Activated CD8-positive, alpha-beta memory T cell treated with anti-CD3 and anti-CD28 coated beads, Interleukin-2, amount 50 U/mL, for 48 hours (primary cell): ENCODE data around the gene MAML3.

ENCODE experiments used
- DNase-seq: peaks from one replicate; pipeline ENCODE4 v3.0.0-alpha.2; 2020

Gene MAML3

DNA sequence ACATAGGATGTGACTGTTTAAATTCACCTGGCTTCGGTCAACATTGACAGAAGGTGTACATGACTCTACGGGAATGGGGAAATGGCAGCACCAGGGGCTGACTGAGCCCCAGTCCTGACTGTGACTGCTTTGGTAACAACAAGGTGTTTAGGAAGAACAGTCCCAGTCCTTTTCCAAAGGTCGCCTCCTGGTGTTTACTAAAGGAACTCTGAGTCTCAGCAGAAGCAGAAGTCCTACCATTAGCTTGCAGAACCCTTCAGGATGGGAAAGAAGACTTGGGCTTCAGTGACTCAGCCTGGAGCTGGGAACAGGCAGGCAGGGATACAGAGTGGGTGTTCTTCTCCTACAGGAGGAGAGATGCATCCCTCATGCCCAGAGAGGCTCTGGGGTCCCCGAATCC, 385.1 kb downstream of the MAML3 start:
- DNase-seq: no peak

DNA sequence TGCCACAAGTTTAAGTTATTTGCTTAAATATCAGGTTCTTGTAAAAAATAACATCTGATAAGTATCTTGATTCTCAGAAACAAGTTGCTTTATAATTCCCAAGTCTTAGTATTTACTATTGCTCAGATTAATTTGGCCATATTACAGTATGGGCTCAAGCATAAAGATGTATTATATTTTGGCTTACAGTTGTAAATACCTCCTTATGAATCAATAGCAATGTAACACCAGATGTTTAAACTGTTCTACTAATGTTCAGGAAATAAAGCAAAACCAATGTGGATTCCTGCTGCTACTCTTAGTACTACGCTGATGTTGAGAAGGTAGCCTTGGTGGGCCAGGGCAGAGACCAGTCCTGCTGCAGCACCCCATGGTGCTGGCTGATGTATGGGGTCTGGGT, 385.6 kb downstream of the MAML3 start:
- no peak for DNase-seq

DNA sequence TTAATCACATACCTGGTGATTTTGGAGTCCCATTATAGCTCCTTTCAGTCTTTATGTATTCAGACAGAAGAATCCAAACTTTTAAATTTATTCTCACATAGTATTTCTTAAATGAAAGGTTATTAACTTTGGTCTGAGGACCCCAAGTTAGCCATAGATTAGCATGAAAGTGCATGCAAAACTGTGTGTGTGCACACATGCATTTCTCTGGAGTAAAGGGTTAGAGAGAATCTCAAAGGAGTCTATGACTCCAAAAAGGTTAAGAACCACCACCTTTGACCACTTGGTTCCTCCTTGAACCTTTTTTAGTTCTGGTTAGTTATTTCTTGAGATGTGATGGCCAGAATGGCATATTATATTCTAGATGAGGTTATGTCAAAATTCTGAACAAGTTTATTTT, 386.4 kb downstream of the MAML3 start:
- DNase-seq: no peak

DNA sequence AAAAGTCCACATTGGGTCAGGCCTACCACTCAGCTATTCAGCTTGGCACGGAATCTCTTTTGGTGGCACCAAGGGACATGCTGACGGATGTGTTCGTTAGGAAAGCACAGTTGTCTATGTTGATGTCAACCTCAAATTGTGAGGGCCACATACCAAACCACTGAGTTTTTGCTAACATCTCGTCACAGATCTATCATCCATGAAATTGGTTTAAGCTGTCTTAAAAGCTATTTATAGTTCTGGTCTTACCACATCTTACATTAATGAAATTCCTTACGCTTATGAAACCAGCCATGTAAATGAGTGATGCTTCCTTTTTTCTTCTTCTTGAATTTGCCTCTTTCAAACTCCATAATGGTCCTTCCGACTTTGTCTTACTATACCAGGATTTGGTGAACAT, 386.8 kb downstream of the MAML3 start:
- DNase-seq: no peak

DNA sequence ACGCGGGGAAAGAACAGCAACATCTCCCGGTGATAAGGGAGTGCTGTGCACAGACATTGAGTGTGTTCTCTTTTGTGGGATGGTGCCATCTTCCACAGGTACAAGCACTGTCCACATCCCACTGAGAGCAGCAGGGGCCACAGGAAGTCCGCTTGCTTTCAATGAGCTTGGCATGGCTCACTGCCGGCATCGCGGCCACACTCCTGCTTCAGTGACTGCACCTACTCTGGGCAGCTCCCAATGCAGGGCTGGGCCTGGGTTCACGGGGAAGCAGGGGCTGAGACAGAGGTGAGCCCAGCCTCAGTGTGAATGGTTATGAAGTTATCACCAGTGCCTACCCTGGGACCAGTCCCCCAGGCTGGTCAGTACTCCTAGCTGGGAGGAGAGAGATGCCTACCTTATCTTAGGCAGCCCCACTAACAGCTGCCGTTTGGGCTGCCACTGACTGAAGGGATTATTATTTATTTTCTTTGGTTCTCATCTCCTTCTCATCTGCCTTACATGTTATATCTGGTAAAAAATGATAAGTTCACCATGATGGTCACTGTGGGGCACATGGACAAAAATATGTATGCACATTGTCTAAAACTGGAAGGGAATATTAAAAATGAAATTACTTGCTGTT, 389.2 kb downstream of the MAML3 start:
- DNase-seq: no peak

DNA sequence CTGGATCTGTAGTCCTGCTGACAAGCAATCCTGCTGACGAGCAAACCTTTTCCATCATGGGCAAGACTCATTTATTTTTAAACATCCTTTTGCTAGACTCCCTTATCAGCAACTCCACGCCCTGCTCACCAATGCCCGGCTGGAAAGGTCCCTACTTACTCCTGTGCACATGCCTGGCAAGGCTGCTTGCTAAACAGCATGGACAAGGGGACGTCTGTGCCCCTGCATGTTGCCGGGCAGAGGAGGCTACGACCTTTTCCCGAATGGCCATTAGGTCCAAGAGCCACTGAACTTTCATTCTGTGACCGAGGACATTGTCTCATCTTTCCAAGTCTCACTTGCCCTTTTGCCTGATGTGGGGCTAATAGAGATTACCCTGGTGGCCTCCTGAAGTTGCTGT, 389.8 kb downstream of the MAML3 start:
- no peak for DNase-seq

DNA sequence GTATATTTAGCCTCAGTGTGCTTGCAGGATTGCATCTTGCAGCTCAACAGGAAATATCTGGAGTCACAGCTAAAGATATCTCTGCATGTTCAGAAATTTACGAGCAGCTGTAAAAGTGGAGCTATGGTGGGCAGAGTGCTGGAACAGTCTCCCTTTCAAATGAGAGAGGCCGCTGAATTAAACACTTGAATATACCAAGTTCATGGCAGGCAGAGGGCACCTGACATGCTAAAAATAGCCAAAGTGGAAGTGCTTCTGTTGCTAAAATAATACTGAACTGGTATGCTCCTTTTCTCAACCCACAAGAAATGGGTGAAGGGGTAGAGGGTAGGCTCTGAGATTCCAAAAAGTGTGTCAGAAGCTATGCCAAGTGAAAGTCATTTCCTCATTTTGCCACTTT, 390.3 kb downstream of the MAML3 start:
- no peak for DNase-seq

DNA sequence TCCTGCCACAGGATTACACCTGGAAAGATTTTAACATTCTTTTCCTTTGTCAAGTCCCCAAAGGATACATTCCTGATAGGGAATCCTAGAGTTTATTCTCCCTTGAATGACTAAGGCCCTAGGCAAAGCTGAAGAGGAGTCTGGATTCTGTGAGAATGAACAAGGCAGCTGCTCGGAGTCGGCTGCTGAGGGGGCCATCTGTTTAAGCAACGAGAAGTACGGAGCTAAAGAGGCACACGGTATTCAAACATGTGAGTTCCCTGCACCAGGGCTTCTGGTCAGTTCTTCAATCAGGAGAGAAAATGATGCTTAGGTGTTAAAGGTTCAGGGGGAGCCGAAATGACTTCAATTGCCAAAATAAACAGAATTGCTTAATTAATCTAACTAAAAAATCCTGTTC, 390.8 kb downstream of the MAML3 start:
- DNase-seq: no peak

DNA sequence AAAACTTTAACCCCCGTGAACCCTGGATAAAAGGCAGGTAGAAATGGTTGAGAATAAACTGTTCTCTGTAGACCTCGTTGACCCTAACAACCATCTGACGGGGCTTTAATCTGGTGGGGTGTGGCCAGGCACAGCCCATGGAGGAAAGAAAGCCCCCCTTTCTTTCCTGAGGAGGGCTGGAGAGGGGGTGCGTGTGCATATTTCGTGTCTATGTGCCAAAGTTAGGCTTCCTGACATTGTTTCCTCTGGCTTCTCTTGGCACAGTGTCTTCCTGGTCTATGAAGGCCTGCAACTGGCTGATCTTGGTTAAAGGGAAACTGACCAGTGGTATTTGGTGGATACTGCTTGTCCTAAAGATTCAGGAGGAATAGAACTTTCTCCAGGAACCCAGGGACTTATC, 391.3 kb downstream of the MAML3 start:
- no peak for DNase-seq

DNA sequence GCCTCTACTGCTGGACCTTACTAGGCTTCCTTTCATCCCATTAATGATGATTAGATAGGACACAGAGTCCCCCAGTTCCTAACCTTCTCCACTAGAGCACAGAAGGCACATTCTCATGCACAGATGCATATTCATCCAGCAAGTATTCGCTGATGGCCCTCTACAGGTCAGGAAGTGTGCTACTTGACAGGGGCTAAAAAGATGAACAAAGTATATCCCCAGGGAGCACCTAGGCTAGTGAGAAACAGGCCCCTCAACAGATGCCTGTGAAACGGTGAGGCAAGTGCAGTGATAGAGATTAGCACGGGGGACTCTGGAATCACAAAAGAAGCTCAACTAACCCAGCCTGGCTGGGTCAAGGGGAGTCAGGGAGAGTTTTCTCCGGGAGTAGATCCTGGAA, 392.5 kb downstream of the MAML3 start:
- no peak for DNase-seq

DNA sequence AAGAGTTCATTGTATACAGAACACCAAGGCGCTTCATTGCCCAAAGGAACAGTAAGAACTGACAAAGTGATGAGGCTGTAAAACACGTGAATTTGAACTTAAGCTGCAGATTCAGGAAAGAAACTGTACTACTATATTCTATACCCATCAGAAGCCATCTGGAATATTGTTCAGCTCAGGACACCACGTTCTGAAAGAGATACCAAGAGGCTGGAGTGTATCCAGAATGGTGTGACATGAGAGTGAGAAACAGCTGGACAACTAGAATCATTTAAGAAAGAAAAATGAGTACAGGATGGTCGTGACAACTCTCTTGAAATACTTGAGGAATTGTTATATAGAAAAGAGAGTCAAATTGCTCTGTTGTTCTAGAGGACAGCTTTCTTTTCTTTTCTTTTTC, 393.4 kb downstream of the MAML3 start:
- no peak for DNase-seq

DNA sequence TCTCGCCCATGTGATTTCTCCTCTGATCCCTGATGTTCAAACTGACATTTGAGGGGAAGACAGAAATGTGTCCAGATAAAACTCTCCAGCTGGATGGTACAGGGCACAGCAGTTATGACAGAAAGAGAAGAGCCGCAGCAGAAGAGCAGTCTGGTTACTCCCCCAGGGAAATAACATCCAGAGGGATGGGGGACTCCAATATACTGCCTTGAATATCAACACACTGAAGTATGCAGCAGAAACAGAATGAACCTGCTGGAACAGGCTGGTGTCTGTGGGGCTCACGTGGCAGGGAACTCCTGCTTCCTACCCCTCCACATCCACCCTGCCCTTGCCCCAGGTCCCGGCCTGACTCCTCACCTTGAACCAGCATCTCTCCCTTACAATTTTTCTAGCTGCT, 394.9 kb downstream of the MAML3 start:
- no peak for DNase-seq

DNA sequence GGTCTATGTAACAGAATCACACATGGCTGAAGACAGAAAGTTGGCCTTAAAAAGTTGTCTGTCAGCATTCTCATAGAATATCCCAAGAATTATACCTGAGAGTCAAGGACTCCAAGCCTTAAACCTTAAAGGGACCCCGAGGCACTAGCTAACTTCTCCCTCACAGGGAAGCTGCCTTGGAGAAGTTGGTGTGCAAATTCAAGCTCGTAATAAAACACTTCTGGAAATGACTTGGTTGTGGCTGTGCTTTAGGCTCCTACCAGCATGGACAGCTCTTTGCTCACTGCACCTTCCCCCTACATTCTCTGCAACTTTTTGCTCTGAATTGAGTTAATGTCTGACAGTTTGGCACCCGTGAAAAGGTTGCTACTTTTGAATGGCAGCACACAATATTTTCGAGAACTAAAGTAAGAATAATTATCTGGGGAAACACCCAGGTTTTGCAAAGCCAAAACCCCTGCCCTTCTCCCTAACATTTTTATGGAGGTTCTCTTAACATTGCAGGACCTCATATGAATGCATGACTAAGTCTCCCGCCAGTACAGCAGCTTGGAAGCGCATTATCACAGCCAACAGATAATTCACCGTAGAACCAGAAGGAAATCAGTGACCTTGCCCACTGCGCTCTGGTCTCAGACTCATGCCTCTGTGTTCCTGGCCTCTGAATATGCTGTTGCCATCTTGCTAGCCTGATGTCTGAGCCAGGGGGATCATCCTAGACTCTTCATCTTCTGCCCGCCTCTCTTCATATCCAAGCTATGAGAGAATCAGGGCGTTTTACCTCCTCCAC, 397.4 kb downstream of the MAML3 start:
- DNase-seq: no peak

DNA sequence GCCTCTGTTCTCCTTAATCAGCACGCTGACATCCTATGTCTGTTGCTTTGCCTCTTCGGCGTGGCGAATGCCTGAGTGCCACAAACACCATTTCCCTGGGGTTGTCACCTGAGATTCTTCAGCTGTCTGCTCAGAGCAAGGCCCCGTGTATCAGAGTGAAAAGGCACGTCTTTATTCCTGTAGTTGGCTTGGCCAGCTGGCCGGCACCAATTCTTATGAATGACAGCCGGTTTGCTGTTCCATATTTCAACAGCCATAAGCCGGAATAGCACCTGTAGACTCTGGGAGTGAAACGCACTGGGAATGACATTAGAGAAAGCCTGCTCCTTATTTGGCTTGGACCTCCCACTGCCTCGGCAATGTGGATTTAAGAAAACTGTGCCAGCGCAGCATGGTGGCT, 399.0 kb downstream of the MAML3 start:
- no peak for DNase-seq

DNA sequence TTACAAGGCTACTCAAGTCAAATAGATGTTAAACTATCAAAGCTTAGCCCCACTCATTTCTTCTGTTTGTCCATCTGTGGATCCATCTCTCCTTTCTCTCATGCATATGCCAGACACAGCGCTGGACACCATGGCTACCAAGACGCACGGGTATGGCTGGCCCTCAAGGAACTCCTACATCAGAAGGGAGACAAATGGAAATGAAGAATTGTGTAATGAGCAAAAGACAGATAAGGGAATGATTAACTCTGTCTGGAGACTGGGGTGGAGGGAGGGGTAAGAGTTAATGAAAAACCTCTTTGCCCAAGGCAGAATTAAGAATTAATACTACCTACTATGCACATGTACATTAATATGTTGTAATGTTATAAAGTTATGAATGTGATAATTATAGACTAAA, 400.3 kb downstream of the MAML3 start:
- DNase-seq: no peak

DNA sequence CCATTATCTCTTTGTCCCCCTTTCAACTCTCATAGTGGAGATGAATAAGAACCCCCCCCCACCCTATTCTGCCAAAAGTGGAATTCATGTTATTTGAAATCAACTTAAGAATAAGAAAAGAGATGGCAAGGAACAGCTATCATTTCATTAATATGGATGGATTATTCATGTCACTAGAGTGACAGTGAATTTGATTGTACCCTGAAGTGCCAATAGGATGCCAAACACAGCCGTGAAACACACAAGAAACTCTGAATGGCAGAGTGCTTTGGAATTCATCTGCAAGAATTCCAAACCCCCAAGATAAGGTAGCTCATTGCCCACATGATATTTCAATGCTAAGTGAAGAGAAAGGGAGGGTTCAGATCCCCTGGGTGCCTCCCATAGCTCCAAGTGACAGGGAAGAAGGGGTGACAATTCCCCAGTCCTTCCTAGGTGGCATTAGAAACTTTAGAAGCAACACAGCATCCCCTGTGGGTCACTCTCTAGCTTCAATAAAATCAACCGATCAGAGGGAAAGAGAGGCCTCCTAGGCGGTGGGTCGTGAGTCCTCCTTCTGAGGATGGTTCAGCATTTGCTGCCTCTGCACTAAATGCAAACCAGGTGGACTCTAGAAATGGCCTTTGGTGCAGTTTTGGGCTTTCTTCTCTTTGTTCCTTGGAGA, 404.0 kb downstream of the MAML3 start:
- no peak for DNase-seq

DNA sequence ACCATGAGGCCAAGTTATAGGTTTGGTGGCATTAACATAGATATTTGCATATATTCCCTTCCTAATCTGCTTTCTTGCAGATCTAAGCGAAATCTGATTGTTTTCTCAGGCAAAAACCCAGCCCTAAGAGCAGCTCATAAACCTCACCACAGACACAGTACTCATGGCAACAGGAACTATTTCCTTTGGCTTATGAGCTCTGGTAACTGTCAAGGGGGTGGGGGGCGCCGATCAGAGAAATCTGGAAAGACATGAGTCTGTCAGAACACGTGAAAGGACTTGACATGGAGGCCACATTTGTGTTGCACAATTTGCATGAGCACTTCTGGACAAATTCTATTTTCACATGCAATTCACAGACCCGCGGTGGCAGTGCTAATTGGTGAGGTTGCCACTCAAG, 404.6 kb downstream of the MAML3 start:
- DNase-seq: no peak

DNA sequence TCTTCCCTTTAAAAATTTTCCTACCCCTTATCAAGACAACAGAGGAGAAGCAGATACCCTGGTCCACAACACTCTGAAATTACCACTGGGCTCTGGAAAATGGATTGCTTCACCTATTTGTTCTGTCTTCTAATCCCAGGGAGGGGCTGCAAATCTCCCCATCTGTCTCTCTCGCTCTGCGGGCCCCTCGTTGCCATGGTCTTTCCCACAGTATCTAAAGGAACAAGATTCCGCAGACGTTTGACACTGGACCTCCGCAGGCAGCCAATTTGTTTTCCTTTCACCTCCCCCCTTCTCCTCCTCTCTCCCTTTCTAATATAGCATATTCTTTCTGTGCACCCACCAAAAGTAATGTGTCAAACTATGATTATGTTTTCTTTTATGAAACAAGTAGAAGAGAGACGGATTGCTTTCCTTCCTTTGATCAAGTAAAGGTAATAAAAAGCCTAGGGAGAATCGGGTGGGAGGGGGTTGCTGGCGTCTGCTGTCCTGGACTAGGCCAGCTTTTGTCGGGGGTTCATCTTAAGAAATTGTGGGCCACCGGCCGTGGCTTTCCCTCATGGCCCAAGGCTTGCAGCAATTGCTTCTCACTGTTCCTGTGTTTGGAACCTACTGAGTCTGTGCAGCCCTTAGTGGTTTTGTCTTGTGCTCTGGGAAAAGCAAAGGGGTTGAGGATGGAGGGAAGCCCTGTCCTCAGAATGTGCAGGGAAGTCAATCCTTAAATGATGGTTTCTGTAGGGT, 407.4 kb downstream of the MAML3 start:
- DNase-seq: no peak

DNA sequence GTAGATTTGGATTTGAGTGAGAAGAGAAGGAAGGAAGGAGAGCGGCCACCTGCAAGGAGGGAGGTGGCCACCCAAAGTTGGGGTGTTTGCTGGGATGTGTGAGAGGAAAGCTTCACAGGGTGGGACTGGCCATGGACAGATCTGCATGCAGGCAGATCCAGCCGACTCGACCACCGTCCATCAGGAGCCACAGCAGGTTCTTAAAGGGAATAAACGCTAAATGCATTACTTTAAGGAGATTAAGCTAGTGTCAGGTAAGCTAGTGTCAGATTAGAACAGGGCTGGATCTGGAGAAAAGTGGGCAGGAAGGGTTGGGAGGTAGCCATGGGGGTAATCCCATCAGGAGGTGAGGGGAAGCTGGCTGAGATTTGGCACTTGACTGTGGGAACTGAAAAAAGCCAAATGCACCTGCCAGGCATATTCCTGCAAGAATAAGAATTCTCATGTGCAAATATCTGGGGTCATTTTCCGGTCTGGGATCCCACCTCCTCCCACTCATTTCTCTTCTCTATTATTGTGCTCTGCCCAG, 408.8 kb downstream of the MAML3 start:
- DNase-seq: no peak

DNA sequence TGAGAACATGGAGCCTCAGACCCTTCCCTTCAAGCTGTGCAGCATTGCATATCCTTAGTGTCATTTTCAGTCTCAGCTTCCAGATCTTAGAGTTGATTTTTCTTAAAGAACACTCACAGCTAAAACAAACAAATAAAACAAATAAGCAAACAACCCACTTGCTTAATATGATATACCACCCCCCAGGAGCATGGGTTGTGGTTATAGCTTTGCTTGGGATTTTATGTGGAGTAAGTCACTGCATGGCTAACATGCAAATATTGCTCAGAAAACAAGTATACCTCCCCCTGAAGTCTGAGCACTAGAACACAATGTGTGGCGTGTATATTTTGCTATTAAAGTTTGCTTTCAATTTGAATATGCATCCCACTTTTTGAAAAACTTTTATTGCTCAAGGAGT, 409.8 kb downstream of the MAML3 start:
- no peak for DNase-seq

DNA sequence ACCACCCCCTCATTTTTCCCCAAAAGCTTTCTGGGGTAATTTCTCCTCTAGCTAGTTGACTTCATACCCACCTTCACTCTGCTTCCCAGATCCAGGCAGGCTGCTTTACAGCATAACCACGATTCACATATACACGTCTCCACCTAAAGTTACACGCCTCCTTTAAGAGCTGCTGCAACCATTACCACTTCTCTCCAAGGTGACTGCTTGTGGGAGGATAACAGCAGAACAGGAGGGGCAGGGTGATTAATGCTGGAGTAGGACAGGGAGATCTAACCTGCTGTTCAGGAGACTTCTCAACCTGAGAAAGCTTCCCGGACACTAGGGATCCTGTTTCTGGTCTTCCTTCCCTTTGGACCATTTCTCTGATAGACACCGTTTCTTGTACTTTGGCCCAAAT, 411.0 kb downstream of the MAML3 start:
- no peak for DNase-seq

DNA sequence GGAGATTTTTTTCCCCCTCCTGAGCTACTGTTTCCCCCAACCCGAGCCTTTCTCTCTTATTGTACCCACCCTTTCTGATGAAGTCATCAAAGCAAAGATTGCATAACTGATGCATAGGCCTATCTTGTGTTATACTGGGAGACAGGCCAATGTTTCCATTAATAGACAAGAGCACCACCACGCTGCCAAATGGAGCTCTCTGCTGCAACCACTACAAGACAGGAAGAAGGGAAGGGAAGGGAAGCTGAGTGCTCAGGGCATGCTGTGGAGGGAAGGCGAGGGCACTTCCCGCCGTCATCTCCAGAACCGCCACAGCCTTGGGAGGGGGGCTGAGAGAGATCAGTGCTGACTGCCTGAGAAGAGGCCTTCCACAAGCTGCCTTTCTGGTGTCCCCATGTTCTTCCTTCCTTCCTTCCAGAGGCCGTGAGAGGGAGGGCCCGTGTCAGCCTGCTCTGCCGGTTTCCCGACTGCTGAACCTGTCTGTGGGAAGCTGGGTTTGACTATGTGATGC, 413.4 kb downstream of the MAML3 start:
- no peak for DNase-seq

DNA sequence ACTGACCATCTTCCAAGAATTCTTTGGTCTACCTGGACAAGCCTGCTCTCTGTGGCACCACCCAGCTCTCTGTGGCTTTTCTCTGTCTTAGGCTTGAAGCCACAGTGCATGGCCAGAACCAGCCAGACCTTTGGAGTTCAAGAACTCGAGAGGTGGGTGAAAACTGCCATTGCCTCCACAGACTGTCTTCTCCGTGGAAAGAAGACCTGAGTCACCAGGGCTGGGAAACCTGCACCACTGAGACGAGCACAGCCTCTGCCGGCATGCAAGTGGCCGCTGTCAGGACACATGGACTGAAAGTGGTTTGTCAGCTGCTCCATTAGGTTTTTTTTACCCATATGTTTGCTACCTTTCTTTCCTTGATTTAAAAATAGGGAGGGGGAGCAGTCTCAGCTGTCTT, 413.9 kb downstream of the MAML3 start:
- DNase-seq: no peak
